Inflammatory macrophage treated with lipopolysaccharide for 4 hours (primary cell): ENCODE results near the gene GAB3.

Experiments used
- DNase-seq: peaks from one replicate; pipeline ENCODE4 v3.0.0-alpha.2; 2020

GAB3 gene

GRCh38 chrX:154751203-154751668 is 359 bp upstream of the GAB3 start:
- DNase-seq: peak; percentile 14

- peak; percentile 11 for DNase-seq
These were observed 1.0 kb downstream of the GAB3 start for GRCh38 chrX:154749856-154750255.

GRCh38 chrX:154748712-154749339 is 2.1 kb downstream of the GAB3 start:
- DNase-seq: peak; percentile 56

GRCh38 chrX:154742613-154743012 is 8.3 kb downstream of the GAB3 start:
- DNase-seq: no peak

- DNase-seq: peak; percentile 35
These were observed 10.9 kb downstream of the GAB3 start for GRCh38 chrX:154739952-154740465.

GRCh38 chrX:154738011-154738738 is 12.7 kb downstream of the GAB3 start:
- DNase-seq: peak; percentile 71

GRCh38 chrX:154737136-154737535 is 13.7 kb downstream of the GAB3 start:
- DNase-seq: no peak

GRCh38 chrX:154735695-154736393 is 15.0 kb downstream of the GAB3 start:
- no peak for DNase-seq

- peak; percentile 84 for DNase-seq
These were observed 16.7 kb downstream of the GAB3 start for GRCh38 chrX:154734061-154734781.

- DNase-seq: no peak
These were observed 17.8 kb downstream of the GAB3 start for GRCh38 chrX:154733066-154733425.

GRCh38 chrX:154732421-154733065 is 18.3 kb downstream of the GAB3 start:
- no peak for DNase-seq

- DNase-seq: peak; percentile 79
These were observed 19.0 kb downstream of the GAB3 start for GRCh38 chrX:154731881-154732280.

GRCh38 chrX:154731184-154731583 is 19.7 kb downstream of the GAB3 start:
- DNase-seq: no peak

GRCh38 chrX:154730253-154730891 is 20.5 kb downstream of the GAB3 start:
- DNase-seq: no peak

GRCh38 chrX:154729439-154729838 is 21.4 kb downstream of the GAB3 start:
- DNase-seq: no peak

- DNase-seq: no peak
These were observed 22.3 kb downstream of the GAB3 start for GRCh38 chrX:154728431-154729190.

- DNase-seq: no peak
These were observed 23.0 kb downstream of the GAB3 start for GRCh38 chrX:154727871-154728270.

- DNase-seq: no peak
These were observed 23.5 kb downstream of the GAB3 start for GRCh38 chrX:154727418-154727817.

- peak; percentile 28 for DNase-seq
These were observed 25.7 kb downstream of the GAB3 start for GRCh38 chrX:154724993-154725756.

- DNase-seq: no peak
These were observed 29.7 kb downstream of the GAB3 start for GRCh38 chrX:154721155-154721554.
